HCT116 (cell line): ENCODE results near the gene SLC25A22. TPM values are rescaled to one million over a fixed set of nuclear protein-coding genes. Genes with fewer than 3 reads are reported as not detected.
A peak's percentile ranks its signal among the peaks of the same experiment; 100 is the strongest.

Source experiments
- ATAC-seq: fragments of 200-7000 bp; cut with Tn5 transposase; 2 replicates; pipeline ENCODE4 v1.9.1; 2020; ENCODE audit warnings: mild to moderate bottlenecking, moderate library complexity
- BruUV-seq: library from RNA; stranded (reverse); fragments of 400-500 nt; replicated peaks from 2 replicates; lab custom pipeline; 2021; lab: Mats Ljungman, UMichigan
- CTCF ChIA-PET: fragments of 300-600 bp; sonication (Branson Sonifier 250); formaldehyde crosslinking; loops from one replicate; lab custom pipeline; 2021; ENCODE audit warnings: antibody characterized with exemption; lab: Charles Lee
- POLR2A ChIA-PET: fragments of 300-600, 350-600 bp; sonication (Branson Sonifier 250); formaldehyde crosslinking; loops from one replicate; lab custom pipeline; 2021; ENCODE audit warnings: antibody characterized with exemption; lab: Charles Lee
- RAD21 ChIA-PET, 2 experiments: fragments of 300-600 bp; sonication (Branson Sonifier 250); formaldehyde crosslinking; loops; one replicate each; lab custom pipeline; 2023; ENCODE audit warnings: low total read pairs in 2 of 2; ENCODE audit not compliant: uncharacterized antibody in 2 of 2, unreplicated experiment in 2 of 2, low non-redundant PET in 1 of 2; lab: Charles Lee
- DNase-seq: peaks from one replicate; pipeline ENCODE4 v3.0.0-alpha.2; 2010; ENCODE audit warnings: low read depth, low spot score
- H2AFZ ChIP-seq: fragments of 200-600 bp; shearing (Covaris generic), sonication (generic); 2 replicates; pipeline ENCODE4 v1.6.1; 2017; ENCODE audit warnings: low read depth, mixed run types, mixed read lengths, antibody characterized with exemption, low read length; ENCODE audit not compliant: poor library complexity, severe bottlenecking
- H3K27ac ChIP-seq: 2 replicates; pipeline ENCODE4 v1.5.1; 2012; ENCODE audit warnings: low read depth, low read length
- H3K27me3 ChIP-seq: fragments of 200-600 bp; sonication (generic); 2 replicates; pipeline ENCODE4 v1.6.1; 2016; ENCODE audit warnings: mixed run types, low read length, mixed read lengths; ENCODE audit not compliant: insufficient read depth
- H3K36me3 ChIP-seq, 2 experiments: fragments of 200-500 bp in 1 of 2; fragments of 200-600 bp in 1 of 2; sonication (Bioruptor generic) in 1 of 2; sonication (generic) in 1 of 2; 2 replicates each; pipeline versions ENCODE4 v1.5.1 to v1.6.1; 2014 to 2016; ENCODE audit warnings: low read length in 2 of 2, inconsistent platforms in 1 of 2, mixed read lengths in 1 of 2, mixed run types in 1 of 2; ENCODE audit not compliant: insufficient read depth in 2 of 2, control insufficient read depth in 1 of 2
- H3K4me1 ChIP-seq, 2 experiments: fragments of 200-600 bp in 1 of 2; sonication (generic) in 1 of 2; 2 replicates each; pipeline versions ENCODE4 v1.5.1 to v1.6.1; 2012 to 2017; ENCODE audit warnings: low read length in 2 of 2, inconsistent platforms in 1 of 2, mild to moderate bottlenecking in 1 of 2, mixed read lengths in 1 of 2, mixed run types in 1 of 2, moderate library complexity in 1 of 2; ENCODE audit not compliant: insufficient read depth in 2 of 2, control insufficient read depth in 1 of 2
- H3K4me2 ChIP-seq: fragments of 200-600 bp; sonication (generic); 2 replicates; pipeline ENCODE4 v1.6.1; 2017; ENCODE audit warnings: mixed run types, low read length, mixed read lengths
- H3K4me3 ChIP-seq, 2 experiments: fragments of 200-600 bp in 1 of 2; sonication (generic) in 1 of 2; replicated peaks in 1 of 2; 2 replicates each; pipeline ENCODE4 v1.5.1; 2011 to 2016; ENCODE audit warnings: low read length in 2 of 2, control low read depth in 1 of 2, low read depth in 1 of 2, mild to moderate bottlenecking in 1 of 2, mixed read lengths in 1 of 2, mixed run types in 1 of 2
- H3K79me2 ChIP-seq: fragments of 200-600 bp; sonication (generic); 2 replicates; pipeline ENCODE4 v1.6.1; 2017; ENCODE audit warnings: mild to moderate bottlenecking, mixed run types, low read length, moderate library complexity, mixed read lengths; ENCODE audit not compliant: insufficient read depth
- H3K9ac ChIP-seq: fragments of 200-600 bp; sonication (generic); 2 replicates; pipeline ENCODE4 v1.6.1; 2016; ENCODE audit warnings: low read length, mixed read lengths
- H3K9me2 ChIP-seq: fragments of 200-600 bp; sonication (generic), shearing (Covaris generic); 2 replicates; pipeline ENCODE4 v1.6.1; 2017; ENCODE audit warnings: mixed run types, mild to moderate bottlenecking, moderate library complexity; ENCODE audit not compliant: insufficient read depth
- H3K9me3 ChIP-seq, 2 experiments: fragments of 200-500 bp in 1 of 2; fragments of 200-600 bp in 1 of 2; sonication (Bioruptor generic) in 1 of 2; sonication (generic) in 1 of 2; 2 replicates each; pipeline ENCODE4 v1.6.1; 2014 to 2017; ENCODE audit warnings: low read length in 2 of 2, mixed read lengths in 2 of 2, inconsistent platforms in 1 of 2, low read depth in 1 of 2, mild to moderate bottlenecking in 1 of 2, mixed run types in 1 of 2, moderate library complexity in 1 of 2; ENCODE audit not compliant: control insufficient read depth in 1 of 2, insufficient read depth in 1 of 2
- H4K20me1 ChIP-seq: fragments of 200-600 bp; sonication (generic), shearing (Covaris generic); 2 replicates; pipeline ENCODE4 v1.6.1; 2017; ENCODE audit warnings: mixed run types, mild to moderate bottlenecking, moderate library complexity; ENCODE audit not compliant: insufficient read depth
- ATF3 ChIP-seq: IDR thresholded peaks from 2 replicates; pipeline ENCODE4 v1.6.1; 2012
- CTCF ChIP-seq, 3 experiments: fragments of 200-600 bp in 1 of 3; sonication (generic) in 1 of 3; IDR thresholded peaks in 2 of 3; conservative IDR thresholded peaks in 1 of 3; 2 replicates each; pipeline ENCODE4 v1.5.1; 2012 to 2017; ENCODE audit warnings: low read depth in 2 of 3, low read length in 2 of 3, antibody characterized with exemption in 1 of 3, borderline replicate concordance in 1 of 3, control low read depth in 1 of 3, mild to moderate bottlenecking in 1 of 3, mixed read lengths in 1 of 3, mixed run types in 1 of 3, moderate library complexity in 1 of 3; ENCODE audit not compliant: insufficient read depth in 1 of 3
- REST ChIP-seq: IDR thresholded peaks from 2 replicates; pipeline ENCODE4 v1.6.1; 2012; ENCODE audit warnings: low read depth
- YY1 ChIP-seq: IDR thresholded peaks from 2 replicates; pipeline ENCODE4 v1.6.1; 2011; ENCODE audit warnings: low read length, low read depth, moderate library complexity, mild to moderate bottlenecking; ENCODE audit not compliant: insufficient replicate concordance; ENCODE audit errors: extremely low read depth
- intact Hi-C: fragments of 100-400 bp; cut with micrococcal nuclease; formaldehyde crosslinking; loops from 2 replicates; pipeline ENCODE4 v1.10.0; 2022
- total RNA-seq: library from RNA; stranded (reverse); gene quantifications from one replicate; pipeline ENCODE4 v1.2.1, GENCODE V29; 2021; ENCODE audit not compliant: unreplicated experiment

The SLC25A22 gene
- total RNA-seq, 1 experiment from 2014 or later = 62.0 TPM

GRCh38 chr11:809287-810039 is 11.4 kb upstream of the SLC25A22 start, which contains the start of gene RPLP2 (continued):
- TF ChIP-seq CTCF (IDR thresholded peaks at IDR 0.05 in 2 of 3, conservative IDR thresholded peaks at IDR 0.05 in 1 of 3; ENCODE audit: borderline replicate concordance in 1 of 3, insufficient read depth in 1 of 3, low read depth in 2 of 3, low read length in 2 of 3) (no peak), ATF3 (no peak)

GRCh38 chr11:808427-809286 is 10.6 kb upstream of the SLC25A22 start:
- Histone ChIP-seq H3K9ac (peak overlapping the region; percentile 100), H3K4me1 (peaks cover 27 to 58% of the 10 kb centered on the region in 2 experiments), H3K27me3 (no peaks in the 10 kb centered on the region), H3K79me2 (peaks cover 63% of the 10 kb centered on the region), H3K4me2 (peak overlapping the region; percentile 88), H3K27ac (peak overlapping the region; percentile 93), H3K9me2 (no peaks in the 10 kb centered on the region), H2AFZ (no peak overlapping the region), H3K4me3 (peak overlapping the region; percentile 82 to 97), H3K9me3 (no peaks in the 10 kb centered on the region), H4K20me1 (peaks cover 17% of the 10 kb centered on the region; the same call in 1 of the 2 replicates), H3K36me3 (peaks cover 21 to 38% of the 10 kb centered on the region in 2 experiments)
- ATAC-seq (peak; percentile 24), DNase-seq (no peak)
- TF ChIP-seq CTCF (IDR thresholded peaks at IDR 0.05 in 2 of 3, conservative IDR thresholded peaks at IDR 0.05 in 1 of 3; ENCODE audit: borderline replicate concordance in 1 of 3, insufficient read depth in 1 of 3, low read depth in 2 of 3, low read length in 2 of 3) (peak in 2 of 3 experiments; percentile 36 to 47; a peak in 4 of 6 replicates), REST (no peak), YY1 (peak; percentile 19)
- ChIA-PET RAD21 (no interaction called here), CTCF (interaction anchor here (0.8 to 1.5 kb wide), 4 partner anchors 8 to 33 kb away, joined by 3 to 7 read pairs (median 3); partner anchors contain the start of gene PNPLA2), POLR2A (interaction anchor here (1.0 to 4.4 kb wide), 7 partner anchors 10 to 34 kb away, joined by 3 to 45 read pairs (median 6); partner anchors contain the start of genes CRACR2B, PNPLA2 and TSPAN4)
- TSS peak; percentile 80 for BruUV-seq
- intact Hi-C loops = loop anchor here (1.0 to 5.0 kb wide), 2 partner anchors 12 to 34 kb away; partner anchors contain the start of genes POLR2L and TSPAN4
